HG02938 (cell line): ENCODE measurements around the gene PPP2CA.

Source experiments
- ATAC-seq: cut with Tn5 transposase; IDR thresholded peaks from one replicate; pipeline ENCODE4 v1.9.1; 2021; ENCODE audit warnings: mild to moderate bottlenecking, moderate library complexity; ENCODE audit not compliant: unreplicated experiment

The PPP2CA gene

GRCh38 chr5:134149571-134150303, 76.1 kb downstream of the PPP2CA start:
- ATAC-seq, result no peak

- ATAC-seq, result no peak
These were observed 76.8 kb downstream of the PPP2CA start for GRCh38 chr5:134148986-134149539.

GRCh38 chr5:134148316-134148715, 77.6 kb downstream of the PPP2CA start:
- no peak for ATAC-seq

GRCh38 chr5:134146651-134147518, 79.0 kb downstream of the PPP2CA start:
- ATAC-seq, result no peak

- ATAC-seq, result peak; percentile 53
These were observed 79.9 kb downstream of the PPP2CA start for GRCh38 chr5:134145779-134146581.

GRCh38 chr5:134145041-134145757, 80.7 kb downstream of the PPP2CA start:
- no peak for ATAC-seq
